SKM-1 (cell line): Measurements from ENCODE around the gene DDX55.

Experiments used
- DNase-seq: peaks from one replicate; lab custom pipeline; 2025; ENCODE audit not compliant: unreplicated experiment; lab: John Stamatoyannopoulos, UW

The DDX55 gene

GRCh38 chr12:123608182-123608581, 6.3 kb downstream of the DDX55 start:
- no peak for DNase-seq

- no peak for DNase-seq
Observed at GRCh38 chr12:123614110-123614509, 12.2 kb downstream of the DDX55 start.

GRCh38 chr12:123614531-123614930, 12.6 kb downstream of the DDX55 start:
- DNase-seq: no peak

- no peak for DNase-seq
Observed at GRCh38 chr12:123617144-123617543, 15.2 kb downstream of the DDX55 start.

- no peak for DNase-seq
Observed at GRCh38 chr12:123617580-123617979, 15.7 kb downstream of the DDX55 start.

GRCh38 chr12:123621101-123621500, 19.2 kb downstream of the DDX55 start:
- no peak for DNase-seq

GRCh38 chr12:123621619-123622530, 20.0 kb downstream of the DDX55 start:
- DNase-seq: no peak

- peak; percentile 76 for DNase-seq
Observed at GRCh38 chr12:123633379-123634141, 31.7 kb downstream of the DDX55 start, which contains the start of the genes EIF2B1 and GTF2H3. EIF2B1 (minus strand) TSS chr12:123633686; CDS start chr12:123633557, 129 bp downstream. GTF2H3 (plus strand) TSS chr12:123633829; CDS start chr12:123633860, 31 bp downstream.

GRCh38 chr12:123634142-123634561, 32.3 kb downstream of the DDX55 start:
- DNase-seq: no peak

- no peak for DNase-seq
Observed at GRCh38 chr12:123643911-123644310, 42.0 kb downstream of the DDX55 start.

GRCh38 chr12:123645380-123645779, 43.5 kb downstream of the DDX55 start:
- DNase-seq: no peak

GRCh38 chr12:123645878-123646277, 44.0 kb downstream of the DDX55 start:
- no peak for DNase-seq

GRCh38 chr12:123648401-123648800, 46.5 kb downstream of the DDX55 start:
- DNase-seq: no peak

GRCh38 chr12:123654129-123654701, 52.3 kb downstream of the DDX55 start:
- no peak for DNase-seq

GRCh38 chr12:123655420-123655819, 53.5 kb downstream of the DDX55 start:
- DNase-seq: no peak

- no peak for DNase-seq
Observed at GRCh38 chr12:123656392-123656791, 54.5 kb downstream of the DDX55 start.

- DNase-seq: no peak
Observed at GRCh38 chr12:123657211-123657610, 55.3 kb downstream of the DDX55 start.

- DNase-seq: no peak
Observed at GRCh38 chr12:123659996-123660727, 58.3 kb downstream of the DDX55 start.

- DNase-seq: no peak
Observed at GRCh38 chr12:123667771-123668170, 65.9 kb downstream of the DDX55 start.
